ENCODE data around the gene DUSP12.

DNA sequence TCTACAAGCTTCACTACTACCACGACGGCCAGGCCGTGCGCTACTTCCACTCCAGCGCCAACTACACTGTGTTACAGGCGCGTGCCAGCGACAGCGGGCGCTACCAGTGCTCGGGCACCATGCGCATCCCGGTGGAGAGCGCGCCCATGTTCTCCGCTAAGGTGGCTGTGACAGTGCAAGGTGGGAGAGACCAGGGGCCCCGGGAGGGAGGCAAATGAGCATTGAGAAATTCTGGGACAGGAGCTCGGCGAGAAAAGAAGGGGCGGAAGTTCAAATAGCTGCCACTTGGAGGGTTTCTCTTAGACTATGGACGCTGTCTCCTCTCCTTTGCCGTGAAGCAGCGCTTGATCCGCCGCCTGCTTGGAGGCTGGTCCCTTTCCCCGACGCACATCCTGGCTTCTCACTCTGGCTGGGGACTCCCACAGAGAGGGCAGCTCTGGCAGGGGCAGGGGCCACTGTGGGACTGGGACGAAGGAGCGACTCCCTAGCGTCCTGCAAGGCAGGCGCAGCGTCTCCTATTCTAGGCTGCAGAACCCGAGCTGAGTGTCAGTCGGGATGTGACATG lies 23.6 kb upstream of the DUSP12 start:
- TF ChIP-seq, protein P1, sequence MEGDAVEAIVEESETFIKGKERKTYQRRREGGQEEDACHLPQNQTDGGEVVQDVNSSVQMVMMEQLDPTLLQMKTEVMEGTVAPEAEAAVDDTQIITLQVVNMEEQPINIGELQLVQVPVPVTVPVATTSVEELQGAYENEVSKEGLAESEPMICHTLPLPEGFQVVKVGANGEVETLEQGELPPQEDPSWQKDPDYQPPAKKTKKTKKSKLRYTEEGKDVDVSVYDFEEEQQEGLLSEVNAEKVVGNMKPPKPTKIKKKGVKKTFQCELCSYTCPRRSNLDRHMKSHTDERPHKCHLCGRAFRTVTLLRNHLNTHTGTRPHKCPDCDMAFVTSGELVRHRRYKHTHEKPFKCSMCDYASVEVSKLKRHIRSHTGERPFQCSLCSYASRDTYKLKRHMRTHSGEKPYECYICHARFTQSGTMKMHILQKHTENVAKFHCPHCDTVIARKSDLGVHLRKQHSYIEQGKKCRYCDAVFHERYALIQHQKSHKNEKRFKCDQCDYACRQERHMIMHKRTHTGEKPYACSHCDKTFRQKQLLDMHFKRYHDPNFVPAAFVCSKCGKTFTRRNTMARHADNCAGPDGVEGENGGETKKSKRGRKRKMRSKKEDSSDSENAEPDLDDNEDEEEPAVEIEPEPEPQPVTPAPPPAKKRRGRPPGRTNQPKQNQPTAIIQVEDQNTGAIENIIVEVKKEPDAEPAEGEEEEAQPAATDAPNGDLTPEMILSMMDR (IDR thresholded peaks at IDR 0.05; ENCODE audit: low read depth, low read length, missing input control), result peak; percentile 26
- TF ChIP-seq MAX (IDR thresholded peaks at IDR 0.05), result no peak
- TF ChIP-seq TAF1 (conservative IDR thresholded peaks at IDR 0.05), result no peak
- TF ChIP-seq HNF4G (IDR thresholded peaks at IDR 0.05), result no peak
- TF ChIP-seq RXRA (IDR thresholded peaks at IDR 0.05), result no peak
- TF ChIP-seq, protein P2, sequence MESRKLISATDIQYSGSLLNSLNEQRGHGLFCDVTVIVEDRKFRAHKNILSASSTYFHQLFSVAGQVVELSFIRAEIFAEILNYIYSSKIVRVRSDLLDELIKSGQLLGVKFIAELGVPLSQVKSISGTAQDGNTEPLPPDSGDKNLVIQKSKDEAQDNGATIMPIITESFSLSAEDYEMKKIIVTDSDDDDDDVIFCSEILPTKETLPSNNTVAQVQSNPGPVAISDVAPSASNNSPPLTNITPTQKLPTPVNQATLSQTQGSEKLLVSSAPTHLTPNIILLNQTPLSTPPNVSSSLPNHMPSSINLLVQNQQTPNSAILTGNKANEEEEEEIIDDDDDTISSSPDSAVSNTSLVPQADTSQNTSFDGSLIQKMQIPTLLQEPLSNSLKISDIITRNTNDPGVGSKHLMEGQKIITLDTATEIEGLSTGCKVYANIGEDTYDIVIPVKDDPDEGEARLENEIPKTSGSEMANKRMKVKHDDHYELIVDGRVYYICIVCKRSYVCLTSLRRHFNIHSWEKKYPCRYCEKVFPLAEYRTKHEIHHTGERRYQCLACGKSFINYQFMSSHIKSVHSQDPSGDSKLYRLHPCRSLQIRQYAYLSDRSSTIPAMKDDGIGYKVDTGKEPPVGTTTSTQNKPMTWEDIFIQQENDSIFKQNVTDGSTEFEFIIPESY (IDR thresholded peaks at IDR 0.05), result no peak
- no peak for TF ChIP-seq RAD21 (IDR thresholded peaks at IDR 0.05)
